Smooth muscle cell (in vitro differentiated cells): Measurements from ENCODE around the gene ERCC1. TPM values are rescaled to one million over a fixed set of nuclear protein-coding genes. Genes with fewer than 3 reads are reported as not detected.

Experiments used
- DNase-seq: peaks from one replicate; lab custom pipeline; 2025; ENCODE audit not compliant: unreplicated experiment; lab: John Stamatoyannopoulos, UW
- H2AFZ ChIP-seq: fragments of 200-600 bp; sonication (generic); 2 replicates; pipeline ENCODE4 v1.6.0; 2016; ENCODE audit warnings: antibody characterized with exemption, low read depth, mild to moderate bottlenecking
- H3F3A ChIP-seq: fragments of 200-600 bp; sonication (generic); 2 replicates; pipeline ENCODE4 v1.6.0; 2017; ENCODE audit warnings: antibody characterized with exemption, low read depth
- H3K27ac ChIP-seq: fragments of 200-600 bp; sonication (generic); 2 replicates; pipeline ENCODE4 v1.5.1; 2016; ENCODE audit warnings: low read depth, mild to moderate bottlenecking
- H3K27me3 ChIP-seq: fragments of 200-600 bp; sonication (generic); 2 replicates; pipeline ENCODE4 v1.6.1; 2016; ENCODE audit warnings: low read depth, mild to moderate bottlenecking
- H3K36me3 ChIP-seq: fragments of 200-600 bp; sonication (generic); 2 replicates; pipeline ENCODE4 v1.5.1; 2016; ENCODE audit warnings: low read depth
- H3K4me1 ChIP-seq: fragments of 200-600 bp; sonication (generic); 2 replicates; pipeline ENCODE4 v1.5.1; 2016; ENCODE audit warnings: low read depth
- H3K4me2 ChIP-seq: fragments of 200-600 bp; sonication (generic); 2 replicates; pipeline ENCODE4 v1.6.0; 2016; ENCODE audit warnings: mild to moderate bottlenecking
- H3K4me3 ChIP-seq: fragments of 200-600 bp; sonication (generic); 2 replicates; pipeline ENCODE4 v1.5.1; 2016; ENCODE audit warnings: mild to moderate bottlenecking
- H3K79me2 ChIP-seq: fragments of 200-600 bp; sonication (generic); 2 replicates; pipeline ENCODE4 v1.6.0; 2016; ENCODE audit warnings: low read depth, mild to moderate bottlenecking
- H3K9ac ChIP-seq: fragments of 200-600 bp; sonication (generic); 2 replicates; pipeline ENCODE4 v1.6.0; 2016; ENCODE audit warnings: low read depth
- H3K9me3 ChIP-seq: fragments of 200-600 bp; sonication (generic); replicated peaks from 2 replicates; pipeline ENCODE4 v1.5.1; 2016; ENCODE audit warnings: low read depth
- H4K20me1 ChIP-seq: fragments of 200-600 bp; sonication (generic); 2 replicates; pipeline ENCODE4 v1.6.0; 2016; ENCODE audit warnings: low read depth
- WGBS: methylation state at CpG from one replicate; pipeline ENCODE4 v1.1.7; 2016; ENCODE audit warnings: low lambda C conversion rate; 5-methylcytosine and 5-hydroxymethylcytosine counted together
- polyA plus RNA-seq: library from polyadenylated mRNA; unstranded; fragments of >200 nt; fragmentation: Nextera tagmentation; extraction: Ambion mirVana; gene quantifications from 2 replicates; pipeline ENCODE4 v1.2.1, GENCODE V29; 2016
- total RNA-seq: library from RNA; depleted of rRNA; stranded (reverse); fragments of >200 nt; gene quantifications from 2 replicates; pipeline ENCODE4 v1.2.3, GENCODE V29; 2014
- TF ChIP-seq, protein P1 (sequence below): fragments of 200-600 bp; sonication (generic); IDR thresholded peaks from 2 replicates; pipeline ENCODE4 v1.5.1; 2017; ENCODE audit warnings: borderline replicate concordance, mild to moderate bottlenecking, antibody characterized with exemption; ENCODE audit not compliant: insufficient read depth, poor library complexity, severe bottlenecking

The ERCC1 gene
- total and polyA plus RNA-seq, 2 experiments from 2014 or later, result 72.6 to 90.4 TPM

DNA sequence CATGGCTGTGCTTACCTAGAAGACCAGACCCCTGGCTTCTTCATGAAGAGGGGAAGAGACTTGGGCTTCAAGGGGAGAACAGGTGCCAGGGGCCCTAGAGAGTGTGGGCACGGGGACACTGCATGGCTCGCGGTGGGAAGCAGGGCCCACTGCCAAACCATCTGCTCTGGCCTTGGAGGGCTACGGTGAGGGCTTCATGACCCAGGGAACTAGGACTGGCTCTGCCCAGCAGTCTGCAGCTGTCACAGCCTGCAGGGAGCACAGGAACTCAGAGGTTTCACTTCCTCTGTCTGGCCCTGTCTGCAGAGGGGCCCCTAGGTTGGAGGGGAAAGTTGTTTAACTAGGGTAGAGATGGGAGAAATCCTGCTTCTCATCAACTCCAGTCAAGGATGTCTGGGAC, 4.3 kb downstream of the ERCC1 start:
- peaks cover 5% of the 10 kb centered on the region for H3K4me1 ChIP-seq
- no peaks in the 10 kb centered on the region for H3F3A ChIP-seq
- no peaks in the 10 kb centered on the region for H4K20me1 ChIP-seq
- no peaks in the 10 kb centered on the region for H3K27me3 ChIP-seq
- 97% methylated on average over 4 of the region's 4 CpGs for WGBS
- no peak overlapping the region for H3K27ac ChIP-seq
- H3K79me2 ChIP-seq, result peaks cover 9% of the 10 kb centered on the region
- H3K36me3 ChIP-seq, result no peaks in the 10 kb centered on the region
- TF ChIP-seq, protein P1, sequence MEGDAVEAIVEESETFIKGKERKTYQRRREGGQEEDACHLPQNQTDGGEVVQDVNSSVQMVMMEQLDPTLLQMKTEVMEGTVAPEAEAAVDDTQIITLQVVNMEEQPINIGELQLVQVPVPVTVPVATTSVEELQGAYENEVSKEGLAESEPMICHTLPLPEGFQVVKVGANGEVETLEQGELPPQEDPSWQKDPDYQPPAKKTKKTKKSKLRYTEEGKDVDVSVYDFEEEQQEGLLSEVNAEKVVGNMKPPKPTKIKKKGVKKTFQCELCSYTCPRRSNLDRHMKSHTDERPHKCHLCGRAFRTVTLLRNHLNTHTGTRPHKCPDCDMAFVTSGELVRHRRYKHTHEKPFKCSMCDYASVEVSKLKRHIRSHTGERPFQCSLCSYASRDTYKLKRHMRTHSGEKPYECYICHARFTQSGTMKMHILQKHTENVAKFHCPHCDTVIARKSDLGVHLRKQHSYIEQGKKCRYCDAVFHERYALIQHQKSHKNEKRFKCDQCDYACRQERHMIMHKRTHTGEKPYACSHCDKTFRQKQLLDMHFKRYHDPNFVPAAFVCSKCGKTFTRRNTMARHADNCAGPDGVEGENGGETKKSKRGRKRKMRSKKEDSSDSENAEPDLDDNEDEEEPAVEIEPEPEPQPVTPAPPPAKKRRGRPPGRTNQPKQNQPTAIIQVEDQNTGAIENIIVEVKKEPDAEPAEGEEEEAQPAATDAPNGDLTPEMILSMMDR, result no peak
- no peak overlapping the region for H3K4me3 ChIP-seq
- no peak overlapping the region for H3K4me2 ChIP-seq
- no peak overlapping the region for H2AFZ ChIP-seq
- DNase-seq, result no peak
- H3K9me3 ChIP-seq, result no peaks in the 10 kb centered on the region
- H3K9ac ChIP-seq, result no peak overlapping the region

DNA sequence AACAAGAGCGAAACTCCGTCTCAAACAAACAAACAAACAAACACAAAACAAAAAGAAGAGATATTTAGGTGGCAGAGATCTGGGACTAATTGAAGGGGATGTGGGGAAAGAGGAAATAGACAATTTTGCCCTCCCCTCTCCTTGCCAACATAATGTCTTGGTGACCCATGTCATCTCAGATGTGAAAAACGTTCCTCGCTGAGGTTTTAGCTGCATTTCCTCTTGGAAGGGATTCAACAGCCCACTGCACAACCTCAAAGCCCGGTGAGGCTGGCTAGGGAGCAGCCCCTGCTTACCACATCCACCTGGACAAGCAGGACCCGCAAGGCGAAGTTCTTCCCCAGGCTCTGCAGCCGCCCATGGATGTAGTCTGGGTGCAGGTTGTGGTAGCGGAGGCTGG, 4.9 kb downstream of the ERCC1 start:
- no peaks in the 10 kb centered on the region for H3K36me3 ChIP-seq
- no peaks in the 10 kb centered on the region for H3K27me3 ChIP-seq
- H3K9me3 ChIP-seq, result no peaks in the 10 kb centered on the region
- H2AFZ ChIP-seq, result no peak overlapping the region
- 96% methylated on average over 9 of the region's 9 CpGs for WGBS
- no peak overlapping the region for H3K9ac ChIP-seq
- H3K4me1 ChIP-seq, result peaks cover 5% of the 10 kb centered on the region
- H4K20me1 ChIP-seq, result no peaks in the 10 kb centered on the region
- DNase-seq, result no peak
- TF ChIP-seq, protein P1, result no peak
- peaks cover 9% of the 10 kb centered on the region for H3K79me2 ChIP-seq
- H3K4me3 ChIP-seq, result no peak overlapping the region
- no peaks in the 10 kb centered on the region for H3F3A ChIP-seq
- no peak overlapping the region for H3K4me2 ChIP-seq
- no peak overlapping the region for H3K27ac ChIP-seq

DNA sequence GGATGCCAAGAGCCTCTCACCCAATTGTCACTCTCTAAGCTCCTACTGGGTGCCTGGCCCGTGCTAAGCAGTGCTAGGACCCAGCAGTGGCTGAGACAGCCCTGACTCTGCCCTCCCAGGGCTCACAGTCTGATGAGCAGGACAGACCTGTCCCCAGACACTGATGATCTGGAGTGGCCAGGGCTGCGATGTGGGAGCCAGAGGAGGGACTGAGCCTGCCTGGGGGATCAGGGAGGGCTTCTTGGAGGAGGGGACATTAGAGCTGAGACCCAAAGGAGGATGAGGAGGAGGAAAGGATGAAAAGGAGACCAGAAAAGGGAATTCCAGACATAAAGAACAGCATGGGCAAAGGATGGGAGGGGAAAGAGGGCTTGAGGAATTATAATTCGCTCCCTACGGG, 6.6 kb downstream of the ERCC1 start:
- no peak overlapping the region for H3K4me3 ChIP-seq
- H2AFZ ChIP-seq, result no peak overlapping the region
- H3K27me3 ChIP-seq, result no peaks in the 10 kb centered on the region
- no peaks in the 10 kb centered on the region for H3K4me1 ChIP-seq
- no peak for DNase-seq
- H3K9me3 ChIP-seq, result no peaks in the 10 kb centered on the region
- TF ChIP-seq, protein P1, result no peak
- no peaks in the 10 kb centered on the region for H4K20me1 ChIP-seq
- no peak overlapping the region for H3K4me2 ChIP-seq
- no peaks in the 10 kb centered on the region for H3F3A ChIP-seq
- no peaks in the 10 kb centered on the region for H3K36me3 ChIP-seq
- WGBS, result 97% methylated on average over 4 of the region's 4 CpGs
- H3K9ac ChIP-seq, result no peak overlapping the region
- H3K27ac ChIP-seq, result no peak overlapping the region
- peaks cover under 1% of the 10 kb centered on the region for H3K79me2 ChIP-seq

DNA sequence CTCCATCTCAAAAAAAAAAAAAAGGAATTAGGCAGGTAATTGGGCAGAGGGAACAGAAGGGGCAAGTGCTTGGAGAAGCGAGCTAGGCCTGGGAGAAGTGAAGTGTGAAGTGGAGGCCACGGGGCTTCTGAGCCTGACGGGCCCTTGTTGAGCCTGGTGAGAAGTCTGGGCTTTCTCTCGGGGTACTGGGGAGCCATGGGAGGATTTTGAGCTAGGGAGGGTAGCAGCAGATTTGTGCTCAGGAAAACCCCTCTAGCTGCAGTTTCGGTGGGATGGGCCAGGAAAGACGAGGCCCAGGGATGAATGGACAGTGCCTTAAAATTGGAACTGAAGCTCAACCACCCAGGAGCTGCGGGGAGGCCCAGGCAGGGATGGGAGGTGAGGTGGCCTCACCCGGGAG, 9.2 kb downstream of the ERCC1 start:
- Histone ChIP-seq H3K4me3 (no peak overlapping the region), H3K27ac (no peak overlapping the region), H3K27me3 (no peaks in the 10 kb centered on the region), H3F3A (no peaks in the 10 kb centered on the region), H2AFZ (no peak overlapping the region), H3K4me1 (no peaks in the 10 kb centered on the region), H3K79me2 (no peaks in the 10 kb centered on the region), H3K9me3 (no peaks in the 10 kb centered on the region), H3K4me2 (no peak overlapping the region), H4K20me1 (no peaks in the 10 kb centered on the region), H3K36me3 (no peaks in the 10 kb centered on the region), H3K9ac (no peak overlapping the region)
- no peak for DNase-seq
- WGBS, result 98% methylated on average over 8 of the region's 8 CpGs
- TF ChIP-seq, protein P1, result no peak
